HepG2 (cell line): Measurements from ENCODE around the gene TK1. TPM values are rescaled to one million over a fixed set of nuclear protein-coding genes. Genes with fewer than 3 reads are reported as not detected.

Experiments
- AGO1 ChIP-seq: fragments of 200-400 bp; formaldehyde crosslinking; IDR thresholded peaks from 2 replicates; pipeline ENCODE4 v1.6.1; 2017; ENCODE audit warnings: mild to moderate bottlenecking, low read depth, low read length, moderate library complexity; ENCODE audit not compliant: poor library complexity, severe bottlenecking
- ARNT2 ChIP-seq: sonication (generic); formaldehyde crosslinking; IDR thresholded peaks from 2 replicates; pipeline ENCODE4 v1.8.0; 2022; ENCODE audit warnings: mild to moderate bottlenecking, low read depth, missing genetic modification reagents, moderate library complexity
- BRD4 ChIP-seq: sonication (generic); formaldehyde crosslinking; IDR thresholded peaks from 2 replicates; pipeline ENCODE4 v1.4.0; 2020; ENCODE audit warnings: missing genetic modification reagents
- CEBPG ChIP-seq: IDR thresholded peaks from 2 replicates; pipeline ENCODE4 v1.6.1; 2016
- EEA1 ChIP-seq: sonication (generic); formaldehyde crosslinking; IDR thresholded peaks from 2 replicates; pipeline ENCODE4 v1.5.1; 2020; ENCODE audit warnings: mild to moderate bottlenecking, missing genetic modification reagents, borderline replicate concordance
- GABPB1 ChIP-seq: IDR thresholded peaks from 2 replicates; pipeline ENCODE4 v1.6.1; 2016; ENCODE audit warnings: mild to moderate bottlenecking, missing genetic modification reagents, moderate library complexity, missing compliant biosample characterization
- GATA4 ChIP-seq: sonication (generic); IDR thresholded peaks from 2 replicates; pipeline ENCODE4 v1.6.1; 2016; ENCODE audit warnings: antibody characterized with exemption, low read depth, borderline replicate concordance
- ISX ChIP-seq: sonication (generic); formaldehyde crosslinking; conservative IDR thresholded peaks from 2 replicates; pipeline ENCODE4 v1.5.0; 2020; ENCODE audit warnings: missing genetic modification reagents
- JUN ChIP-seq: sonication (generic); formaldehyde crosslinking; IDR thresholded peaks from 2 replicates; pipeline ENCODE4 v1.4.0; 2020; ENCODE audit warnings: mild to moderate bottlenecking, missing genetic modification reagents
- KLF11 ChIP-seq: IDR thresholded peaks from 2 replicates; pipeline ENCODE4 v1.6.1; 2016; ENCODE audit warnings: missing compliant biosample characterization
- MED1 ChIP-seq: sonication (generic); formaldehyde crosslinking; IDR thresholded peaks from 2 replicates; pipeline ENCODE4 v1.4.0; 2020; ENCODE audit warnings: missing genetic modification reagents
- MEIS2 ChIP-seq: sonication (generic); formaldehyde crosslinking; IDR thresholded peaks from 2 replicates; pipeline ENCODE4 v1.9.0; 2021; ENCODE audit warnings: mild to moderate bottlenecking, missing genetic modification reagents
- MYNN ChIP-seq: sonication (generic); formaldehyde crosslinking; IDR thresholded peaks from 2 replicates; pipeline ENCODE4 v1.4.0; 2020; ENCODE audit warnings: mild to moderate bottlenecking, low read depth, missing genetic modification reagents
- POLR2G ChIP-seq: fragments of 200-400 bp; formaldehyde crosslinking; IDR thresholded peaks from 2 replicates; pipeline ENCODE4 v1.6.1; 2018; ENCODE audit warnings: mild to moderate bottlenecking, low read depth, low read length, moderate library complexity
- PRMT3 ChIP-seq: sonication (generic); formaldehyde crosslinking; IDR thresholded peaks from 2 replicates; pipeline ENCODE4 v1.8.1; 2022; ENCODE audit warnings: low read depth, mild to moderate bottlenecking, moderate library complexity, missing genetic modification reagents, borderline replicate concordance
- REXO4 ChIP-seq: sonication (generic); formaldehyde crosslinking; IDR thresholded peaks from 2 replicates; pipeline ENCODE4 v1.8.0; 2022; ENCODE audit warnings: missing genetic modification reagents, mild to moderate bottlenecking, borderline replicate concordance
- SP5 ChIP-seq: IDR thresholded peaks from 2 replicates; pipeline ENCODE4 v1.6.1; 2016; ENCODE audit warnings: low read depth, borderline replicate concordance
- SSRP1 ChIP-seq: IDR thresholded peaks from 2 replicates; pipeline ENCODE4 v1.6.1; 2016; ENCODE audit warnings: control low read depth
- XRCC5 ChIP-seq: fragments of 200-400 bp; formaldehyde crosslinking; optimal IDR thresholded peaks from 2 replicates; pipeline ENCODE3; 2017; ENCODE audit warnings: mild to moderate bottlenecking, low read length
- ZFAT ChIP-seq: sonication (generic); formaldehyde crosslinking; conservative IDR thresholded peaks from 2 replicates; pipeline ENCODE4 v1.8.1; 2023; ENCODE audit warnings: missing genetic modification reagents, inconsistent platforms
- ZFP36 ChIP-seq: fragments of 150-350 bp; IDR thresholded peaks from 2 replicates; pipeline ENCODE4 v1.6.1; 2018; ENCODE audit warnings: borderline replicate concordance, low read length, low read depth; ENCODE audit not compliant: partially characterized antibody
- ZNF235 ChIP-seq: sonication (generic); formaldehyde crosslinking; IDR thresholded peaks from 2 replicates; pipeline ENCODE4 v1.8.1; 2023; ENCODE audit warnings: mild to moderate bottlenecking, missing genetic modification reagents, borderline replicate concordance
- ZNF30 ChIP-seq: sonication (generic); formaldehyde crosslinking; IDR thresholded peaks from 2 replicates; pipeline ENCODE4 v1.5.0; 2020; ENCODE audit warnings: mild to moderate bottlenecking, missing genetic modification reagents
- ZNF333 ChIP-seq: sonication (generic); formaldehyde crosslinking; IDR thresholded peaks from 2 replicates; pipeline ENCODE4 v1.4.0; 2020; ENCODE audit warnings: mild to moderate bottlenecking, missing genetic modification reagents, borderline replicate concordance
- ZNF382 ChIP-seq: sonication (generic); formaldehyde crosslinking; IDR thresholded peaks from 2 replicates; pipeline ENCODE4 v1.5.0; 2020; ENCODE audit warnings: missing genetic modification reagents, mild to moderate bottlenecking, borderline replicate concordance
- ZNF678 ChIP-seq: sonication (generic); formaldehyde crosslinking; IDR thresholded peaks from 2 replicates; pipeline ENCODE4 v1.4.0; 2020; ENCODE audit warnings: mild to moderate bottlenecking, missing genetic modification reagents
- ZNF772 ChIP-seq: sonication (generic); formaldehyde crosslinking; IDR thresholded peaks from 2 replicates; pipeline ENCODE4 v1.5.0; 2020; ENCODE audit warnings: mild to moderate bottlenecking, missing genetic modification reagents
- polyA plus RNA-seq, 8 experiments: library from polyadenylated mRNA; depleted of rRNA in 3 of 8; stranded (reverse) in 7 of 8; unstranded in 1 of 8; fragments of >200 nt; fragmentation: Illumina TruSeq in 4 of 8; extraction: Trizol in 4 of 8; gene quantifications; 2 replicates each; pipeline versions ENCODE4 v1.2.1 to v1.2.3, GENCODE V29; 2011 to 2016; ENCODE audit warnings: low read depth in 4 of 8, missing spikeins in 1 of 8, mixed read lengths in 1 of 8; ENCODE audit not compliant: insufficient read depth in 1 of 8
- total RNA-seq, 5 experiments: library from RNA; depleted of rRNA; stranded (reverse); fragments of >200 nt; fragmentation: Illumina TruSeq; extraction: Trizol; gene quantifications; 2 replicates each; pipeline ENCODE4 v1.2.3, GENCODE V29; 2016; ENCODE audit warnings: low read depth in 1 of 5
- TF ChIP-seq, protein P1 (sequence below): sonication (generic); formaldehyde crosslinking; conservative IDR thresholded peaks from 2 replicates; pipeline ENCODE4 v1.8.1; 2023; ENCODE audit warnings: missing genetic modification reagents
- TF ChIP-seq, protein P2 (sequence below): sonication (generic); formaldehyde crosslinking; IDR thresholded peaks from 2 replicates; pipeline ENCODE4 v1.9.0; 2022; ENCODE audit warnings: missing genetic modification reagents, mild to moderate bottlenecking, borderline replicate concordance

The TK1 gene
- total and polyA plus RNA-seq, 2 of the 13 experiments (the other 11 are each of a cell fraction or from before 2014, with no cell fraction given) = 45.0 to 96.0 TPM

GRCh38 chr17:78186692-78187595 is at the start of gene TK1, which contains the start of gene AFMID (continued):
- TF ChIP-seq EEA1 (peak; percentile 85; the same call in 1 of the 2 replicates), ZFAT (no peak), KLF11 (peak; percentile 94), AGO1 (peak; percentile 55), XRCC5 (peak; percentile 96), ARNT2 (peak; percentile 100), GABPB1 (peak; percentile 82; the same call in 1 of the 2 replicates), POLR2G (peak; percentile 100), MEIS2 (CRISPR knock-in tag) (peak; percentile 57; the same call in 1 of the 2 replicates), ZNF333 (CRISPR knock-in tag) (peak; percentile 83; the same call in 1 of the 2 replicates), ZFP36 (no peak), CEBPG (CRISPR knock-in tag) (peak; percentile 64), MYNN (CRISPR knock-in tag) (peak; percentile 36; the same call in 1 of the 2 replicates), PRMT3 (CRISPR knock-in tag) (peak; percentile 99), ZNF30 (CRISPR knock-in tag) (no peak), ZNF678 (no peak), BRD4 (peak; percentile 66; the same call in 1 of the 2 replicates), ZNF382 (no peak), GATA4 (peak; percentile 93), ISX (CRISPR knock-in tag) (no peak; the same call in 1 of the 2 replicates), JUN (CRISPR knock-in tag) (peak; percentile 28; the same call in 1 of the 2 replicates), ZNF235 (CRISPR knock-in tag) (peak; percentile 71; the same call in 1 of the 2 replicates), MED1 (CRISPR knock-in tag) (peak; percentile 87), SSRP1 (CRISPR knock-in tag) (peak; percentile 76; the same call in 1 of the 2 replicates), SP5 (CRISPR knock-in tag) (peak; percentile 57; the same call in 1 of the 2 replicates), REXO4 (CRISPR knock-in tag) (no peak), ZNF772 (CRISPR knock-in tag) (peak; percentile 93)
- TF ChIP-seq, protein P1, sequence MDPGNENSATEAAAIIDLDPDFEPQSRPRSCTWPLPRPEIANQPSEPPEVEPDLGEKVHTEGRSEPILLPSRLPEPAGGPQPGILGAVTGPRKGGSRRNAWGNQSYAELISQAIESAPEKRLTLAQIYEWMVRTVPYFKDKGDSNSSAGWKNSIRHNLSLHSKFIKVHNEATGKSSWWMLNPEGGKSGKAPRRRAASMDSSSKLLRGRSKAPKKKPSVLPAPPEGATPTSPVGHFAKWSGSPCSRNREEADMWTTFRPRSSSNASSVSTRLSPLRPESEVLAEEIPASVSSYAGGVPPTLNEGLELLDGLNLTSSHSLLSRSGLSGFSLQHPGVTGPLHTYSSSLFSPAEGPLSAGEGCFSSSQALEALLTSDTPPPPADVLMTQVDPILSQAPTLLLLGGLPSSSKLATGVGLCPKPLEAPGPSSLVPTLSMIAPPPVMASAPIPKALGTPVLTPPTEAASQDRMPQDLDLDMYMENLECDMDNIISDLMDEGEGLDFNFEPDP (CRISPR knock-in tag) = no peak
- TF ChIP-seq, protein P2, sequence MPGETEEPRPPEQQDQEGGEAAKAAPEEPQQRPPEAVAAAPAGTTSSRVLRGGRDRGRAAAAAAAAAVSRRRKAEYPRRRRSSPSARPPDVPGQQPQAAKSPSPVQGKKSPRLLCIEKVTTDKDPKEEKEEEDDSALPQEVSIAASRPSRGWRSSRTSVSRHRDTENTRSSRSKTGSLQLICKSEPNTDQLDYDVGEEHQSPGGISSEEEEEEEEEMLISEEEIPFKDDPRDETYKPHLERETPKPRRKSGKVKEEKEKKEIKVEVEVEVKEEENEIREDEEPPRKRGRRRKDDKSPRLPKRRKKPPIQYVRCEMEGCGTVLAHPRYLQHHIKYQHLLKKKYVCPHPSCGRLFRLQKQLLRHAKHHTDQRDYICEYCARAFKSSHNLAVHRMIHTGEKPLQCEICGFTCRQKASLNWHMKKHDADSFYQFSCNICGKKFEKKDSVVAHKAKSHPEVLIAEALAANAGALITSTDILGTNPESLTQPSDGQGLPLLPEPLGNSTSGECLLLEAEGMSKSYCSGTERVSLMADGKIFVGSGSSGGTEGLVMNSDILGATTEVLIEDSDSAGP = peak; percentile 94
